Gastroesophageal sphincter (tissue), 4 donors: Measurements from ENCODE around the gene ANAPC16. TPM values are rescaled to one million over a fixed set of nuclear protein-coding genes. Genes with fewer than 3 reads are reported as not detected.

Experiments used
- ATAC-seq: fragments of 150-250 bp; one replicate; pipeline ENCODE4 v1.9.1; 2016; ENCODE audit warnings: mild to moderate bottlenecking, moderate library complexity
- H3K27ac ChIP-seq, 4 donors: fragments of 200-600 bp; sonication (generic) in 3 of 4; 1 replicate in 3 of 4; 2 replicates in 1 of 4; pipeline ENCODE4 v1.5.1; 2016 to 2019
- H3K27me3 ChIP-seq: fragments of 200-600 bp; sonication (generic); one replicate; pipeline ENCODE4 v1.5.1; 2019
- H3K36me3 ChIP-seq, 2 donors: fragments of 200-600 bp; sonication (generic); one replicate each; pipeline ENCODE4 v1.5.1; 2019; ENCODE audit warnings: control low read depth in 1 of 2
- H3K4me1 ChIP-seq, 3 donors: fragments of 200-600 bp; sonication (generic); 1 replicate in 2 of 3; 2 replicates in 1 of 3; pipeline ENCODE4 v1.5.1; 2016 to 2019; ENCODE audit warnings: control low read depth in 2 of 3
- H3K4me3 ChIP-seq, 2 donors: fragments of 200-600 bp; sonication (generic); one replicate each; pipeline ENCODE4 v1.5.1; 2019; ENCODE audit warnings: mild to moderate bottlenecking in 1 of 2, moderate library complexity in 1 of 2
- H3K9me3 ChIP-seq, 3 donors: fragments of 200-600 bp; sonication (generic); one replicate each; pipeline ENCODE4 v1.5.1; 2017 to 2019; ENCODE audit warnings: control low read depth in 2 of 3
- EP300 ChIP-seq: sonication (generic); formaldehyde crosslinking; IDR thresholded peaks from one replicate; pipeline ENCODE4 v1.6.1; 2017; ENCODE audit warnings: antibody characterized with exemption, mild to moderate bottlenecking
- POLR2A ChIP-seq, 2 donors: fragments of 450-650 bp; IDR thresholded peaks; one replicate each; pipeline ENCODE4 v1.6.1; 2017; ENCODE audit warnings: antibody characterized with exemption in 2 of 2, mild to moderate bottlenecking in 2 of 2, moderate library complexity in 1 of 2
- POLR2AphosphoS5 ChIP-seq: sonication (generic); formaldehyde crosslinking; IDR thresholded peaks from one replicate; pipeline ENCODE4 v1.6.1; 2017; ENCODE audit warnings: antibody characterized with exemption
- WGBS, 2 donors: methylation state at CpG; one replicate each; pipeline ENCODE4 v1.1.5; 2018; ENCODE audit warnings: low coverage in 1 of 2; 5-methylcytosine and 5-hydroxymethylcytosine counted together
- total RNA-seq, 4 donors: library from RNA; depleted of rRNA; stranded (reverse); fragments of >200 nt; gene quantifications; one replicate each; pipeline ENCODE4 v1.1.0, GENCODE V29; 2016
- TF ChIP-seq, protein P1 (sequence below), 4 experiments: fragments of 200-600 bp in 2 of 4; fragments of 450-650 bp in 2 of 4; sonication (generic) in 1 of 4; IDR thresholded peaks; one replicate each; pipeline ENCODE4 v1.5.1; 2017 to 2019; ENCODE audit warnings: antibody characterized with exemption in 4 of 4, mild to moderate bottlenecking in 2 of 4, moderate library complexity in 2 of 4

Gene ANAPC16
- total RNA-seq, 4 donors from 2014 or later, result 133 to 196 (median 156) TPM

DNA sequence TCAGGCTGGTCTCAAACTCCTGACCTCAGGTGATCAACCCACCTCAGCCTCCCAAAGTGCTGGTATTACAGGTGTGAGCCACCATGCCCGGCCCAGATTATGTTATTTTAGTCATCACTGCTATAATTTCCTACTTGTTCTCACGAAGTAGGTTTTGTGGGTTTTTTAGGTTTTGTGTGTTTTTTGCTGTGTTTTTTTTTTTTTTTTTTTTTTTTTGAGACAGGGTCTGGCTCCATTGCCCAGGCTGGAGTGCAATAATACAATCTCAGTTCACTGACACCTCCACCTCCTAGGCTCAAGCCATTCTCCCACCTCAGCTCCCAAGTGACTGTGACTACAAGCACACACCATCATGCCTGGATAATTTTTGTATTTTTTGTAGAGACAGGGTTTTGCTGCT lies 20.9 kb upstream of the ANAPC16 start:
- H3K27ac ChIP-seq, result no peak overlapping the region
- peaks cover 0 to 77% of the 10 kb centered on the region in 2 donors for H3K36me3 ChIP-seq
- WGBS, 2 donors, result 86 to 100% methylated on average over 2 of the region's 2 CpGs

DNA sequence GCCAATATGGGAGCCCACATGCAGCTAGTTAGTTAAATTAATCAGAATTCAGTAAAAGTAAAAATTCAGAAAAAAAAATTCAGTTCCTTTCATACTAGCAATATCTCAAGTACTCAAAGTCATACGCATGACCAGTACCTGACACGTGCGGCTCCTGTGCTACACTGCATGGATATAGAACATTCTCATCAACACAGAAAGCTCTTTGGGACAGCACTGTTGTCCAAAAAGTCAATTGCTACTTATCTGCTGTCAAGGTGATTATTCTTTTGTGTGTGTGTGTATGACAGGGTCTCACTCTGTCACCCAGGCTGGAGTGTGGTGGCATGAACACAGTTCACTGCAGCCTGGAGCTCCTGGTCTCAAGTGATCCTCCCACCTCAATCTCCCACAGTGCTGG lies 14.9 kb upstream of the ANAPC16 start:
- WGBS, 2 donors, result 94% methylated on average over 3 of the region's 3 CpGs; no CpG with 5 or more reads in 1 of the 2 donors
- no peaks in the 10 kb centered on the region for H3K9me3 ChIP-seq
- H3K4me1 ChIP-seq, result no peaks in the 10 kb centered on the region
- no peak overlapping the region for H3K27ac ChIP-seq
- no peak overlapping the region for H3K4me3 ChIP-seq
- ATAC-seq, result no peak
- H3K27me3 ChIP-seq, result no peaks in the 10 kb centered on the region
- H3K36me3 ChIP-seq, result peaks cover 0 to 85% of the 10 kb centered on the region in 2 donors
- TF ChIP-seq, protein P1, sequence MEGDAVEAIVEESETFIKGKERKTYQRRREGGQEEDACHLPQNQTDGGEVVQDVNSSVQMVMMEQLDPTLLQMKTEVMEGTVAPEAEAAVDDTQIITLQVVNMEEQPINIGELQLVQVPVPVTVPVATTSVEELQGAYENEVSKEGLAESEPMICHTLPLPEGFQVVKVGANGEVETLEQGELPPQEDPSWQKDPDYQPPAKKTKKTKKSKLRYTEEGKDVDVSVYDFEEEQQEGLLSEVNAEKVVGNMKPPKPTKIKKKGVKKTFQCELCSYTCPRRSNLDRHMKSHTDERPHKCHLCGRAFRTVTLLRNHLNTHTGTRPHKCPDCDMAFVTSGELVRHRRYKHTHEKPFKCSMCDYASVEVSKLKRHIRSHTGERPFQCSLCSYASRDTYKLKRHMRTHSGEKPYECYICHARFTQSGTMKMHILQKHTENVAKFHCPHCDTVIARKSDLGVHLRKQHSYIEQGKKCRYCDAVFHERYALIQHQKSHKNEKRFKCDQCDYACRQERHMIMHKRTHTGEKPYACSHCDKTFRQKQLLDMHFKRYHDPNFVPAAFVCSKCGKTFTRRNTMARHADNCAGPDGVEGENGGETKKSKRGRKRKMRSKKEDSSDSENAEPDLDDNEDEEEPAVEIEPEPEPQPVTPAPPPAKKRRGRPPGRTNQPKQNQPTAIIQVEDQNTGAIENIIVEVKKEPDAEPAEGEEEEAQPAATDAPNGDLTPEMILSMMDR (IDR thresholded peaks at IDR 0.05), result no peak
- TF ChIP-seq EP300 (no peak), POLR2AphosphoS5 (no peak), POLR2A (IDR thresholded peaks at IDR 0.05) (no peak)

More for the DNA sequence above, 20.9 kb upstream of the ANAPC16 start:
- TF ChIP-seq, protein P1 (IDR thresholded peaks at IDR 0.05), result no peak
- TF ChIP-seq POLR2AphosphoS5, result no peak
- TF ChIP-seq EP300, result no peak
- TF ChIP-seq POLR2A (IDR thresholded peaks at IDR 0.05), result no peak
- H3K27me3 ChIP-seq, result no peaks in the 10 kb centered on the region
- ATAC-seq, result no peak
- H3K9me3 ChIP-seq, result no peaks in the 10 kb centered on the region
- H3K4me1 ChIP-seq, result no peaks in the 10 kb centered on the region
- no peak overlapping the region for H3K4me3 ChIP-seq

DNA sequence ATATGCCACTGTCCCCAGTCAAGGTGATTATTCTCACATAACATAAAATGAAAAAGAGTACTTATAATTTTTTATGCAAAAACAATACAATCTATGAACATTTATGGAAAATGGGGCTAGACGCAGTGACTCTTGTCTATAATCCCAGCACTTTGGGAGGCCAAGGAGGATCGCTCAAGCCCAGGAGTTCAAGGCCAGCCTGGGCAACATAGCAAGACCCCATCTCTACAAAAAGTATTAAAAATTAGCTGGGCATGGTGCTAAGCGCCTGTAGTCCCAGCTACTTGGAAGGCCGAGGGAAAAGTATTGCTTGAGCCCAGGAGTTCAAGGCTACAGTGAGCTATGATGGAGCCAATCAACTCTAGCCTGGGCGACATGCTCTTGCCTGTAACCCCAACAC lies 14.5 kb upstream of the ANAPC16 start:
- Histone ChIP-seq H3K4me1 (no peaks in the 10 kb centered on the region), H3K27me3 (no peaks in the 10 kb centered on the region), H3K27ac (no peak overlapping the region), H3K36me3 (peaks cover 0 to 85% of the 10 kb centered on the region in 2 donors), H3K9me3 (no peaks in the 10 kb centered on the region), H3K4me3 (no peak overlapping the region)
- 94 to 100% methylated on average over 1 to 4 of the region's 5 CpGs for WGBS, 2 donors
- no peak for TF ChIP-seq POLR2A (IDR thresholded peaks at IDR 0.05)
- no peak for TF ChIP-seq POLR2AphosphoS5
- TF ChIP-seq, protein P1 (IDR thresholded peaks at IDR 0.05), result no peak
- no peak for TF ChIP-seq EP300
- no peak for ATAC-seq

DNA sequence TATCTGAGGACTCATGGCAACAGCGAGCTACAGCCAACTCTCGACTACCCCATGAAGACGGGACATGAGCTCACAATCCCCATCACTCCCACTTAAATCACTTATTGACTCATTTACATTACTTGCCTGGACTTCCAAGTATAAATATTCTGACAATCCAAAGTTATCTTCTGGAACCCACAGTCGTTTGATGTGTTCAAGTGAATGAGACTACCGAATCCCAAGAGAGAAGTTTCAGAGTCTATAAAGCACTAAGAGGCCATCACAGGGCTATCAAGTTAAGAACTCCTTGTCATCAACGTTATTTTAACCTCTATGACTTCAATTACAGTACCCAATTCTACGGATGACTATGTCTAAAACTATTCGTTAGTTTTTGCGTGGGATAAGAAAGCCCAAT lies 11.5 kb upstream of the ANAPC16 start:
- 72 to 78% methylated on average over 9 of the region's 9 CpGs for WGBS, 2 donors
- H3K4me1 ChIP-seq, result no peaks in the 10 kb centered on the region
- no peak for ATAC-seq
- H3K27me3 ChIP-seq, result no peaks in the 10 kb centered on the region
- TF ChIP-seq POLR2AphosphoS5 (no peak), POLR2A (IDR thresholded peaks at IDR 0.05) (no peak), EP300 (no peak)
- TF ChIP-seq, protein P1 (IDR thresholded peaks at IDR 0.05), result no peak
- no peak overlapping the region for H3K27ac ChIP-seq
- H3K36me3 ChIP-seq, result peaks cover 0 to 100% of the 10 kb centered on the region in 2 donors
- no peak overlapping the region for H3K4me3 ChIP-seq
- H3K9me3 ChIP-seq, result no peaks in the 10 kb centered on the region

DNA sequence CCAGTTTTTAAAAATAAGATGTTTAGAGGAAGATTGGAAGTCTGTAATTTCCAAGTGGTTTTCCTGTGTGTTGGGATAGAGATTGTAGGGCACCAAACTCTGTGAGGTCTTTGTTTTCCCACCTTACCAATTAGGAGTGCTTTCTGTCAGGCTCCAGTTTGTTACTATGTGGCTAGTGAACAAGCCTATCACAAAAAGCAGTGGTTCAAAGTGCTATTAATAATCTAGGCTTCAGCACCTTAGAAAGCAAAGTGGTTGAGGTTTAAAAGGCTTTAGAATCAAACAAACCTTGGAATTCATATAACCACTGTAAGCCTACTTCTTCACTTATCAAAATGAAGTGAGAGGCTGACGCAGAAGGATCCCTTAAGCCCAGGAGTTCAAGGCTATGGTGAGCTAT lies 11.1 kb upstream of the ANAPC16 start:
- no peaks in the 10 kb centered on the region for H3K27me3 ChIP-seq
- 100% methylated on average over 1 of the region's 1 CpG; no CpG with 5 or more reads in 1 of the 2 donors for WGBS, 2 donors
- H3K4me3 ChIP-seq, result no peak overlapping the region
- no peaks in the 10 kb centered on the region for H3K9me3 ChIP-seq
- TF ChIP-seq POLR2AphosphoS5, result no peak
- H3K27ac ChIP-seq, result no peak overlapping the region
- no peak for ATAC-seq
- peaks cover 0 to 100% of the 10 kb centered on the region in 2 donors for H3K36me3 ChIP-seq
- H3K4me1 ChIP-seq, result no peaks in the 10 kb centered on the region
